Mesenteric fat pad (tissue), 1 donor: ENCODE results near the gene TAF3. TPM values are rescaled to one million over a fixed set of nuclear protein-coding genes. Genes with fewer than 3 reads are reported as not detected.
"Not testable (repeated sequence)": the region's sequence is repeated elsewhere in the genome, so short reads cannot be mapped to it uniquely, and the experiment has no call there.

ENCODE experiments used
- DNase-seq: peaks from one replicate; pipeline ENCODE4 v3.0.0-alpha.2; 2020; ENCODE audit warnings: low spot score
- long read RNA-seq: library from polyadenylated mRNA; unstranded; transcript quantifications from one replicate; pipeline ENCODE4 v2.0.0, GENCODE V29; 2020
- total RNA-seq: library from RNA; stranded (reverse); fragmentation: NEBNext Ultra II Directional; extraction: Animal tissue kit (Norgen Biotek cat#: 25700); gene quantifications from one replicate; pipeline ENCODE4 v1.2.1, GENCODE V29; 2021
- donor health status: DM: yes; HTN: yes; CAD: no.

TAF3 gene
- total RNA-seq, result 8.3 TPM
- long read RNA-seq, partial matches to known transcripts, result 52 of 67 reads
- long read RNA-seq, other reads (novel, unspliced or antisense), result 15 of 67 reads

DNA sequence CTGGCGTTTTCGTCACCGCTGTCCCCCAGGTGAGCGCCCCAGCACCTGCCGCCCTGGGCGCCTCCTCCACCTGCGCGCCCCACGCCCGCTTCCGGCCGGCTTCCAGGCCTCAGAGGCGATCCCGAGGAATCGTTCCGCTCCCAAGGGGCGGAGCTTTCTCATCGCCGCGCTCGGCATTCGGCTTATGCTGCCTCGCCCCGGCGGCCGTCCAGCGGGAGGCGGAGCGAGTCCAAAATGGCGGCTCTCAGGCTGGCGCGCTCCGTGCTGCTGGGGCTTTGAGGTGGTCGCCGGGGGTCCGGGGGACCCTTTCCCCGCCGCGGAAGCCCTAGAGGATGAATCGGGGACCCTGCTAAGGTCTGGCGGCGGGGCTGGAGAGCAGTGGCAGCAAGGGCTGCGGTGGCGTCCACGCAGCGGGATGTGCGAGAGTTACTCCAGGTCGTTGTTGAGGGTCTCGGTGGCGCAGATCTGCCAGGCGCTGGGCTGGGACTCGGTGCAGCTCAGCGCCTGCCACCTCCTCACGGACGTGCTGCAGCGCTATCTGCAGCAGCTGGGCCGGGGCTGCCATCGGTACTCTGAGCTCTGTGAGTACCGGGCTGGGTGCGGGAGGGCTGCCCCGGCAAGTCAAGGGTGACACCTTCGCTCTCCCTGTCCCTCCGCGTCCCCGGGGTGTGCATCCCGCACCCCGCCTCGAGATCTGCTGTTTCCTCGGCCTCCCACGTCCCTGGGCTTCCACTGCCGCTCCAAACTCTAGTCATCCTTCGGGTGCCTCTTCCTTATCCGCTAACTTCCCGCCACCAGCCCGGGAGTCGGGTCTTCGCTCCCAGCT lies at the start of gene TAF3:
Gene TAF3 (plus strand): TSS at position 211 of the 826 bp plus-strand sequence. CDS start 205 bp downstream, at position 416.
- DNase-seq, result peak; percentile 98

GRCh38 chr10:7773845-7774801 lies 44.2 kb upstream of the TAF3 start:
- DNase-seq, result no peak

- no peak for DNase-seq
Observed at GRCh38 chr10:7776777-7777176, 41.5 kb upstream of the TAF3 start.

- not testable (repeated sequence) for DNase-seq
Observed at GRCh38 chr10:7782194-7782593, 36.1 kb upstream of the TAF3 start.

DNA sequence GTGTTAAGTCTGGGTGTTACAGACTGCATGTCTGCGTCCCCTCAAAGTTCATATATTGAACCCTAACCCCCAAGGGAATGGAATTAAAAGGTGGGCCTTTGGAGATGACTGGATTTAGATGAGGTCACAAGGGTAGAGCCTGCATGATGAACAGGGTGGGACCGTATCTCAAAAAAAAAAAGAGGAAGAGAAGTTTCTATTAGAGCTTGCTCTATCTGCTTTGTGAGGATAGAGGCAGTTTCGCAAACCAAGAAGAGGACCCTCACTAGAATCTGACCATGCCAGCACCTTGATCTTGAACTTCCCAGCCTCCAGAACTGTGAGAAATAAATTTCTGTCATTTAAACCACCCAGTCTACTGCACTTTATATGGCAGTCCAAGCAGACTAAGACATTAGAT lies 31.9 kb upstream of the TAF3 start:
- no peak for DNase-seq

DNA sequence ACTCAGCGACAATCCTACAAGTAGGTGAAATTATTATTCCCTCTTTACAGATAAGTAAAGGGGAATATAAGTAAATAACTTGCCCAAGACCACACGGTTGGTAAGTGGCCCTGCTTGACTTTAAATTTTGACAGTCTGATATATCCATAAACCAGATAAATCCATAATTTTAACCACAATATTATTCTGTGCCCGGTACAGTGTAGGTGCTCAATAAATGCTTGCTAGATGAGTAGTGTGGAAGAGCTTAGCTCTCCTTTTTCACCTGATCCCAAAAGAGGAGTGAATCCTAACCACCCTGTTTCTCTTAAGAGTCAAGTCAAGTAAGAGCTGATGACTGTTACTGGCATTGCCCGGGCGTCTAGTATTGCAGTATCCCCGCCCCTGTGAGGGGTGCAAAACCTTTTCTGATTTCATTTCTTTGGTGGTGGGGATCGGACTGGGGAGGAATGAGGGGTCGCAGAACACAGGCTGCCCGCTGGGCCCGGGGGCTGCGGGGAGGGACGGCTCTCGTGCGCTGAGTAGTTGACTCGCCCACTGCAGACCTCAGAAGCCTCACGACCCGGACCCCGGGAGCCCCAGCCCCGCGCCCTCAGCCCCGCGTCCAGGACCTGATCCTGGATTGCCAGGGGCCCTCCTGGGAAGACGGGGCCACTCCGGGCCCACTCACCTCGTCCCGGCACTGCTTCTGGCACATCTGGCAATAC lies 31.0 kb upstream of the TAF3 start:
- no peak for DNase-seq

DNA sequence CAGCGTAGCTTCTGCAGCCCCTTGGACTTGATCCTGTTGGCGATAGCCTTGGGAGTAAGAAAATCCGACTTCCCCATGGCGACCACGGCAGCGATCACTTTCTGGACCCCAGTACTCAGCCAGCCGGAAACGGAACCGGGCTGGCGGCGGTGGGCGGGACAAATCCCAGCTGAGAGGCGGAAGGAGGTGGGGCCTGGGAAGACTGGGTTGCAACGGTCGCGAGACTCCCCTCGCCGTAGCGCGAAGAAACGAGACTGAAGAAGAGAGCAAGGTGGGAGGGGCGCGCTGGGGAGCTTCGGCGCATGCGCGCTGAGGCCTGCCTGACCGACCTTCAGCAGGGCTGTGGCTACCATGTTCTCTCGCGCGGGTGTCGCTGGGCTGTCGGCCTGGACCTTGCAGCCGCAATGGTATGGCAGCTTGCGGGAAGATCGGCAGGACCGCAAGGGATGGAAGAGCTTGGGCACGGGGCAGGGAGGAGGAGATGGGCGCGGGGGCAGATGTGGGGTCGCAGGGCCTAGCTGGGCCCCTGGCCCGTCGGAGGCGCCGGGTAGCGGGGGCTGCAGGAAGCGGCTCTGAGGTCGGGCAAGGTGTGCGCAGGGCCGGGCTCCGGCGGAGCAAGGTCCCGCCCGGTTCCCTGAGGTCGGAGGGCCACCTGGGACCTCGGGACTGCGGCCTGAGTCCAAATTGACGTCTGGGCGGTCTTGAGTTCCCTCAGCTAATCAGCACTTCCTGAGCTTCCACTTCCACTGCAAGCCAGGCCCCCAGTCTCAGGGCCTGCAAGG lies 30.3 kb upstream of the TAF3 start, which contains the start of the genes ATP5F1C and KIN:
Gene ATP5F1C (plus strand): TSS at position 321 of the 782 bp plus-strand sequence. CDS start 31 bp downstream, at position 352.
Gene KIN (minus strand): TSS at position 137 of the 782 bp plus-strand sequence. CDS start 60 bp downstream, at position 77.
- DNase-seq, result peak; percentile 98

GRCh38 chr10:7788639-7789286 lies 29.5 kb upstream of the TAF3 start:
- DNase-seq, result no peak

GRCh38 chr10:7789390-7789789 lies 28.9 kb upstream of the TAF3 start:
- no peak for DNase-seq

DNA sequence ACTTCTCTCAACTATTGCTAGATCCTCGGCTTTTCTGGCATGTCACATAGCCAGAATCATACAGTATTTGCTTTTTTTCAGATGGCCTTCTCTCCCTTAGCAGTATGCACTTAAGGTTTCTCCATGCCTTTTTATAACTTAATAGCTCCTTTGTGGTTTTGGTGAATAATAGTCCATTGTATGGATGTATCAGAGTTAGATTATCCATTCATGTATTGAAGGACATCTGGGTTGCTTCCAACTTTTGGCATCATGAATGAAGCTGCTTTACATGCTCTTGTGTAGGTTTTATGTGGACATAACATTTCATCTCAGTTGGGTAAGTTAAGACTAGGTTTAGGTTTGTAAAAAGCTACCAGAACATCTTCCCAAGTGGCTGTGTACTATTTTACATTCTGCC lies 25.8 kb upstream of the TAF3 start:
- no peak for DNase-seq

DNA sequence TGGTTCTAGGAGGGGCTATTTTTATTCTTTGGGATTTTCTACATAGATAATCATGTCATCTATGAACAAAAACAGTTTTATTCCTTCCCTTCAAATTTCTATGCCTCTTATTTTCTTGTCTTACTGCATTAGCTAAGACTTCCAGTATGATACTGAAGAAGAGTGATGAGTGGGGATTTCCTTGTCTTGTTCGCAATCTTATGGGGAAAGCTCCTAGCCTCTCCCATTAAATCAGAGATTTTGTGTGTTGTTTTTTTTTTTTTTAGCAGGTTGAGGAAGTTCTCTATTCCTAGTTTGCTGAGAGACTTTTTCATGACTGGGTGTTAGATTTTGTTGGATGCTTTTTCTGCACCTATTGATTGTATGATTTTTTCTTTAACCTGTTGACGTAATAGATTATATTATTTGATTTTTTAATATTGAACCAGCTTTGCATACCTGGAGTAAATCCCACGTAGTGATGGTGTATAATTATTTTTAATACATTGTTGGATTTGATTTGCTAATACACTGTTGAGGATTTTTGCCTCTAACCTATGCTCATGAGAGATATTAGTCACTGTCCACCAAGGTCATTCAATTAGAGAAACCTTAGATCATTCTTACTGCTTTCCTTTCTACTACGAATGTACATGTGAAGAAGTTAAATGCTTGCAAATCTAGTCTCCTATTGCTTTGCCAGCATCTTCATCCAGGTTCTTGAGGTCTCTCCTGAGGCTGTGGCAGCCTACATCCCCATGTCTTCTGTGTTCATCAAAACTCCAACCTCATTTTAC lies 23.9 kb upstream of the TAF3 start:
- no peak for DNase-seq

DNA sequence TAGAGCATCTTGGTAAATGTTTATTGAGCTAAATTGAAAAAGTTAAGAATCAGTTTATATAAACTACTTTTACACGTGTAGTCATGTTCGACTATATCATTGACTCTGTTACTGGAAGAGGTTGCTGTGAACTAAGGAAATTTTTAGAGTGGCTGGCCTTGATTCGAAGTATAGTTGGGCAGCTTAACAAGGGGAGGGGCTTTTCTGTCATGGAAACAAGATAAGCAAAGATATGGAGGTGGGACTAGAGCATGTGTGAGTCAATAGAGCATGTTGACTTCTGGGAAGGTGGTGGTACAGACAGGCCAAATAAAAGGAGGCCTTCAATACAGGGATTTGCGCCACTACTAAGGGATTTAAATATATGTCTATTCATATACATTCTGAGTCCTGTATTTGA lies 22.7 kb upstream of the TAF3 start:
- no peak for DNase-seq

GRCh38 chr10:7797582-7797981 lies 20.7 kb upstream of the TAF3 start:
- no peak for DNase-seq

DNA sequence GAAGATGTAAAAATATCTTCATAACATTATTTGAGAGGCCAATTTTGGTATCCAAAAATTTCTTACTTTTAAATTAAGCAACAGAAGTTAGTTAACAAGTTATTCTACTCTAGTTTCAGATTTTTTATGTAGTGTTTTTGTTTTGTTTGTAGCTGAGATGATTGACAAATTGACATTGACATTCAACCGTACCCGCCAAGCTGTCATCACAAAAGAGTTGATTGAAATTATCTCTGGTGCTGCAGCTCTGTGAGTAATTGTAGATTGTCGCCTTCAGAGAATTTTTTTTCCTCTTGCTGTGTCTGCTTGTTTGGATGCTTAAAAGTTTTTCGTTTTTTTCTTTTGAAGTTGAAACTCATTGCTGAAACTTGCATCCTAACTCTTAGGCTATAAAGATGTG lies 15.7 kb upstream of the TAF3 start:
- DNase-seq, result no peak

GRCh38 chr10:7804216-7804615 lies 14.1 kb upstream of the TAF3 start:
- DNase-seq, result no peak

DNA sequence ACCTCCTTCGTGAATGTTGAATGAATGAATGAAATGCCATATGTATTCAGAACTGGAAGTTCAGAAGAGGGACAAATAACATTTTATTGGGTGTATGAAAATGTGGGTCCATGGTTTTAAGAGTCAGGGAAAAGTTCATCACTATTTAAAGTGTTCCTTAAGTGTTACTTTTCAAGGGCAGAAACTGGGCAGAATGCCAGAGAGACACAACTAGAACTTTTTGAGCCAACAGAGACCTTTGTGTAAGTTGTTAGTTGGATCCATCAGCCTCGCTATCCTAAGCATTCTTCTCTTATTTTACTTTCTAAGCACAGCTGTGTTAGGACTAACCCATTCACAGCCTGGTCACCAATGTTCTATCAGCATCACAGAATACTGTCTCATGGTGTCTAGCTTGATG lies 13.6 kb upstream of the TAF3 start:
- no peak for DNase-seq

- DNase-seq, result no peak
Observed at GRCh38 chr10:7808686-7809267, 9.5 kb upstream of the TAF3 start.

DNA sequence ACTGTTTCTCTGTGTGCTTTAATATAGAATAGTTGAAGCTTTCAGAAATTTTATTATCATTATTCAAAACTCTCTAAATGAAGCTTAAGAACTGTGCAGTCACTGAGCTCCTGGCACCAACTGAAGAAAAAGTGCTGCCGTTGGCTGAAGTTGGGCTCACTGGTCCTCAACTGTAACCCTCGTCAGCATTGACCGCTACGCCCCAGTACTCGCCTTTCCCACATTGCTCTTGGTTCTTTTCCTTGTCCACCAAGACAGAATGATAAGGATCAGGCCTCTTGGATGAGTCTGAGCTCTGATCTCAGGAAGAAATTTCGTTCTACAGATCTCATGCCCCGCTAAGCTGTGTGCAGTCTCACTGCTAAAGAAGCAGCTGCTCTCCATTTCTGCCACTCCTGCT lies 7.9 kb upstream of the TAF3 start:
- no peak for DNase-seq

GRCh38 chr10:7811000-7811399 lies 7.3 kb upstream of the TAF3 start:
- DNase-seq, result no peak
